Bladder microvascular endothelial cell (primary cell): ENCODE data around the gene PTGDS. TPM values are rescaled to one million over a fixed set of nuclear protein-coding genes. Genes with fewer than 3 reads are reported as not detected.

Experiments
- total RNA-seq: library from RNA; depleted of rRNA; stranded (reverse); fragments of >200 nt; gene quantifications from 2 replicates; pipeline ENCODE4 v1.2.3, GENCODE V29; 2014

PTGDS gene
- total RNA-seq = 0.38 TPM in 1 of 2 replicates, not detected in the other

DNA sequence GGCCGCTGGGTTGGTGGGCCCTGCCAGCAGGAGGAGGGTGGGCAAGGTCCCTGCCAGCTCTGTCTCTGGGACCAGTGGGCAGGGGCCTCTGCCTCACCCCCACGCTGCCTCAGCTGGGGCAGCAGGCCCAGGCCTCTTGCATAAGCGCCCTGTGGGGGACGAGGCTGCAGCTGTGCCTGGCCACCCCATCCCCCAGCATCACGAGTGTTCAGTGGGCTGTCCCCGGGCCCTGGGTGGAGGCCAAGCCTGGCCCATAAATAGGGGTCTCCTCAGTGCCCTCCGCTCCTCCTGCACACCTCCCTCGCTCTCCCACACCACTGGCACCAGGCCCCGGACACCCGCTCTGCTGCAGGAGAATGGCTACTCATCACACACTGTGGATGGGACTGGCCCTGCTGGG, at the start of gene PTGDS:
Gene PTGDS, plus strand, starts transcription at position 282 of the 400 bp plus-strand sequence. Its CDS starts 75 bp downstream, at position 357.

DNA sequence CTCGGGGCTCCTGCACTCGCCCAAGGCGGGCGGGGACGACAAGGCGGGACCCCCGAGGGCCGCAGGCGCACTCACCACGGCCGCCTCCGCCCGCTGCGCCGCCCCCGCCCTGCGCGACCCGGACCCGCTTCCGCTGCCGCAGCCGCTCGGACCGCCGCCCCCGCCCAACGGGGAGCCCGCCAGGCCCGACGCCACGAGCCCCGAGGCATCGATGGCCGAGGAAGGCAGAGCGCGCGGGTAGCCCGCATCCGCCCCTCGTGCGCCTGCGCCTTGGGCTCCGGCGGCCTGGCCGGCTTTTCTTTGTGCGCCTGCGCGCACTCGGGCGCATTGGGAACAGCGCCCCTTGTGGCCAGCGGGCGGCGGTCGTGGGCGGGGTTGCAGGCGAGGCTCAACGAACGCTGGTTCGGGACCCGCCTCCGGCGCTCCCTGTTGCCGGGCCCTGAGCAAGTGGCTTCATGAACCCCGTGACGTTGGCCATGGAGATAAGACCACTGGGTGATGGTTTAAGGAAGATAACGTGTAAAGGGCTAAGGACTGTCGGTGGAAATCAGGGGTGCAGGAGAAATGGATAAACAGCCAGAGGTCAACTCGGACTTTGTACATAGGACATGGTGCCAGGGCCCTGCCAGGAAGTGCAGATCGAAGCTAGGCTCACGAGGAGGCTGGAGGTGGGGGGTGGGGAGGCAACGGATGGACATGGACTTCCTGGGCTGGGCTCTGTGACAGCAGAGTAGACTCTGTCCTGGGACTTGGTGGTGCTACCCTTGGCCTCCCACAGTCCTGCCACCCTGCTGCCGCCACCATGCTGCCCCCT, 32.6 kb upstream of the PTGDS start, which contains the start of the genes C8G and FBXW5:
Gene C8G, plus strand, starts transcription at position 725 of the 814 bp plus-strand sequence. Its CDS starts 78 bp downstream, at position 803.
Gene FBXW5, minus strand, starts transcription at position 220 of the 814 bp plus-strand sequence. CDS start 655 bp downstream, outside the sequence.

GRCh38 chr9:136951541-136952320, 25.6 kb upstream of the PTGDS start, which contains the start of gene LCN12:
LCN12 (plus strand) TSS chr9:136952273; CDS start chr9:136952328, 55 bp downstream.

DNA sequence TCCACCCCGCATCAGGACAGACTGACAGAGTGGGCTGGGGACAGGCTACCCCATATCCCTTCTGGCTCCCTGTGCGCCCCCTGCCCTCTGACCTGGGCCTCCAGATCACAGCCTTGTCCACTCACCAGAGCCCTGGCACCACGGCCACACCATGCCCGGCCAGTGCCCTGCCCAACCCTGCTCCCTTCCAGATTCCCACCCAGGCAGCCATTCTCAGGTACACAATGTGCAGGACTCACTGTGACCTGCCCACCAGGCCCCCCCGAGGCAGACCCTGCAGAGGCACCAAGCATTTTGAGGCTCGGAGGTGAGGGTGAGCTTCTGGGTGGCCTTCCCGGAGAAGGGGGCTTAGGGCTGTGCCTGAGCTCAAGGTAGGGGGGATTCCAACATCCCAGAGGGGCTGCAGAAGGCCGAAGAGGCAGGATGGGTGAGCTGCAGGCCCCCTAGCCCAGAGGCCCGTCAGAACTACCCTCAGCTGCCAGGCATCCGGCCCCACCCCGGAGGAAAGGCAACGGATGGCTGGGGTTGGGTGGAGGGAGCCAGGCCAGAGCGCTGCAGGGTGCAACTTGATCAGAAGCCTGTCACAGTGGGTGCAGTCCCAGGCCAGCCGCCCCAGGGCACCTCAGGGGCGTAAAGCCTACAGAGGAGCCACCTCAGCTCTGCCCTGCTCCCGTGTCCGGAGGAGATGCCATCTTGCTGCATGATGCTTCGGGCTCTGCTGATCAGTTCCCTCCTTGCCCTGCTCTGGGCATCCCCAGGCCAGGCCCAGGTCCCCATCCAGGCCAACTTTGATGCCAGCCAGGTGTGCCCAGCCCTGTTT, 5.1 kb downstream of the PTGDS start, which contains the start of gene LCNL1:
Gene LCNL1, plus strand, starts transcription at position 762 of the 820 bp plus-strand sequence. CDS start 594 bp downstream, outside the sequence.

GRCh38 chr9:136991993-136992818, 14.9 kb downstream of the PTGDS start, which contains the start of gene PAXX:
PAXX (plus strand) TSS chr9:136992422; CDS start chr9:136992444, 22 bp downstream.

DNA sequence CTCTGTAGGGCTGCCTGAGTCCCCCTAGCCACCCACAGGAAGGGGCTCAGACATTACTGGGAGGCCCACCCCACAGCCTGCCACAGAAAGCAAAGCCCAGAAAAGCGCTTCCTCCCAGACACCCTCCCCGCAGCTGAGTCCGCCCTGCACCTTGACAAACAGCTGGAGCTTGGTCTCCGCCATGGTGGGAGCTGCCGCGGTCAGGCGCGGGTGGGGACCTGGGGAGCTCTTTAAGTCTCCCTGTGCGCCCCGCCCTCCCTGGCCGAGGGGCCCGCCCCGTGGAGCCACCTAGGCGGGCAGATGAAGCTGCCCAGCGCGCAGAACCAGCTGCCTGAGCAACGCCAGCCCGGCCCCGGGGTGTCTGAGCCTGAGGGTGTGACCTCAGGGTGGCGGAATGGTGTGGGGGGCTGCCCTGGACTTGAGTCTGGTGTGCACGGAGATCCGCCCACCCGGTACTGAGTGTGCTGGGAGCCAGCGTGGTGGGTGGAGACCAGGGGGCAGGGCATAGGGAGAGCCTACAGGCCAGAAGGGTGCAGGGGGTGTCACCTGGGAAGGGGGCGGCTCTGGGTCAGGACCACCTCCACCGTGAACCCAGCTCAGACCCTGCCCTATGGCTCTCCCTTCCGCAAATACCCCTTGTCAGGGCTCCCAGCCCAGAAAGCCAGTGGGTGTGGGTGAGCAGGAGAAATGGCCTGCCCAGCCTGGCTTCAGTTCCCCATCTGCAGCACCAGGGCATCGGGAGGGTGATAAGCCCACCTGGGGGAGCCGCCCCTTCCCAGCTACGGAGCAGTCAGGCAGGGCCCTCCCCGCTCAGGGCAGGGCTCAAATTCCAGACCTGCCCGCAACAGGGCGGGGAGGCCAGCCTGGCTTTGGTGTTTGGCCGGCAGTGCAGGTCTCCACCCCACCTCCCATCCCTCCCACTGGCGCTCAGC, 19.3 kb downstream of the PTGDS start, which contains the start of gene CLIC3:
Gene CLIC3, minus strand, starts transcription at position 208 of the 932 bp plus-strand sequence. Its CDS starts 25 bp downstream, at position 183.

GRCh38 chr9:137027369-137028262, 50.3 kb downstream of the PTGDS start, which contains the start of gene ABCA2:
ABCA2 (minus strand) TSS chr9:137028237; CDS start chr9:137028140, 97 bp downstream.

Other genes with a start within 250 kb of the PTGDS start
- gene LCN10, start 234.6 kb upstream of the PTGDS start, total RNA-seq = 0.13 TPM in 1 of 2 replicates, not detected in the other
- gene LCN6, start 229.0 kb upstream of the PTGDS start, total RNA-seq = not detected in 2 replicates
- gene LCN8, start 219.3 kb upstream of the PTGDS start, total RNA-seq = not detected in 2 replicates
- not detected in 2 replicates for gene LCN15, start 213.0 kb upstream of the PTGDS start, total RNA-seq
- 50.7 and 53.7 TPM in 2 replicates for gene TMEM141, start 186.2 kb upstream of the PTGDS start, total RNA-seq
- gene CCDC183, start 181.2 kb upstream of the PTGDS start, total RNA-seq = 0.81 and 1.1 TPM in 2 replicates
- gene RABL6, start 169.6 kb upstream of the PTGDS start, total RNA-seq = 66.5 and 73.3 TPM in 2 replicates
- 0.65 and 1.4 TPM in 2 replicates for gene AJM1, start 135.0 kb upstream of the PTGDS start, total RNA-seq
- gene PHPT1, start 128.1 kb upstream of the PTGDS start, total RNA-seq = 211 and 268 TPM in 2 replicates
- gene MAMDC4, start 125.2 kb upstream of the PTGDS start, total RNA-seq = 0.97 and 6.2 TPM in 2 replicates
- 350 and 489 TPM in 2 replicates for gene EDF1, start 111.2 kb upstream of the PTGDS start, total RNA-seq
- 20.9 and 35.2 TPM in 2 replicates for gene TRAF2, start 91.0 kb upstream of the PTGDS start, total RNA-seq
- gene FBXW5, start 32.8 kb upstream of the PTGDS start, total RNA-seq = 151 and 202 TPM in 2 replicates
- 1.2 TPM in 1 of 2 replicates, not detected in the other for gene C8G, start 32.3 kb upstream of the PTGDS start, total RNA-seq
- 0.19 TPM in 1 of 2 replicates, not detected in the other for gene LCN12, start 25.2 kb upstream of the PTGDS start, total RNA-seq
- gene LCNL1, start 5.5 kb downstream of the PTGDS start, total RNA-seq = 0.06 TPM in 1 of 2 replicates, not detected in the other
- gene PAXX, start 14.9 kb downstream of the PTGDS start, total RNA-seq = 7.7 and 10.7 TPM in 2 replicates
- gene CLIC3, start 19.1 kb downstream of the PTGDS start, total RNA-seq = not detected in 2 replicates
- gene ABCA2, start 50.7 kb downstream of the PTGDS start, total RNA-seq = 5.0 and 29.3 TPM in 2 replicates
- gene FUT7, start 54.6 kb downstream of the PTGDS start, total RNA-seq = not detected in 2 replicates
- 29.6 and 30.9 TPM in 2 replicates for gene NPDC1, start 68.7 kb downstream of the PTGDS start, total RNA-seq
- under 0.01 TPM in 1 of 2 replicates, not detected in the other for gene ENTPD2, start 76.6 kb downstream of the PTGDS start, total RNA-seq
- gene SAPCD2, start 93.1 kb downstream of the PTGDS start, total RNA-seq = 8.8 and 13.6 TPM in 2 replicates
- 12.1 and 23.3 TPM in 2 replicates for gene UAP1L1, start 100.0 kb downstream of the PTGDS start, total RNA-seq
- gene MAN1B1, start 109.5 kb downstream of the PTGDS start, total RNA-seq = 58.6 and 66.0 TPM in 2 replicates
- 77.9 and 85.8 TPM in 2 replicates for gene DPP7, start 137.2 kb downstream of the PTGDS start, total RNA-seq
- under 0.01 and 0.06 TPM in 2 replicates for gene GRIN1, start 161.7 kb downstream of the PTGDS start, total RNA-seq
- not detected in 2 replicates for gene LRRC26, start 192.5 kb downstream of the PTGDS start, total RNA-seq
- not detected in 2 replicates for gene TMEM210, start 194.6 kb downstream of the PTGDS start, total RNA-seq
- 21.0 and 37.3 TPM in 2 replicates for gene ANAPC2, start 211.1 kb downstream of the PTGDS start, total RNA-seq
- gene SSNA1, start 211.2 kb downstream of the PTGDS start, total RNA-seq = 96.5 and 111 TPM in 2 replicates
- gene TPRN, start 223.2 kb downstream of the PTGDS start, total RNA-seq = 3.2 and 3.4 TPM in 2 replicates
- 17.2 and 23.9 TPM in 2 replicates for gene TMEM203, start 228.1 kb downstream of the PTGDS start, total RNA-seq
- gene NDOR1, start 228.2 kb downstream of the PTGDS start, total RNA-seq = 2.3 and 3.3 TPM in 2 replicates
- gene RNF208, start 244.7 kb downstream of the PTGDS start, total RNA-seq = 0.16 and 0.31 TPM in 2 replicates
- gene CYSRT1, start 247.7 kb downstream of the PTGDS start, total RNA-seq = 0.16 TPM in 1 of 2 replicates, not detected in the other
- gene RNF224, start 250.0 kb downstream of the PTGDS start, total RNA-seq = not detected in 2 replicates